GM19043 (cell line): ENCODE data around the gene AMOTL1.
"Not testable (repeated sequence)": the region's sequence is repeated elsewhere in the genome, so short reads cannot be mapped to it uniquely, and the experiment has no call there.

ENCODE experiments used
- ATAC-seq: cut with Tn5 transposase; IDR thresholded peaks from one replicate; pipeline ENCODE4 v1.9.1; 2021; ENCODE audit warnings: low read depth; ENCODE audit not compliant: unreplicated experiment

AMOTL1 gene

DNA sequence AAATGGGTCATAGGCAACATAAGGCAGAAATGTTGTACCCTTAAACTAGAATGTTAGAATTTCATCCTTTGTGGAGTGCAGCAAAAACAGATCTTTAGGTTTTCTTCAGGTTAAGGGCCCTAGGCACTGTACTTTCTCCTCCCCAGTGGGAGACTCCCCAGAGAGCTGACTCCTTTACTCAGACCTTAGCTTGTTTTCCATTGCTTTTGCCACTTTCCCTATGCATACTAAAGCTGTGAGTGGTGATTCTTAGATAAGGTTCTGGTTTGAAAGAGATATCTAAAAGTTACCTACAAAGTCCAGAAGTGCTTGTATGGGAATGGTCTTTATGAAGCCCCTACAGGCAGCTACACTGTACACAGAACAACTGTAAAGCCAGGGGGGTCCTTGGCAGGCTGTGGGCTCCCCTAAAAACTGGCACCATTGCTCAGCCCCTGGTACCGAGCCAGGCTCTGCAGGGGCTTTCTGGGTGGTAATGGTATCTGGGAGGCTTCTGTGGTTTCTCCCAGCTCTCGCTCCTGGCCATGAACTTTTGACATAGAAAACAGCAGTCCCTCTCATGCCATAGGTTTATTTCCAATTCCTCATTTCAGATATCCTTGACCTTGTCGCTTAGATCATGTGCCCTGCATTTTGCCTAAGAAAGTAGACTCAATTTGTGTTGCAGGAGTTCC is 23.2 kb downstream of the AMOTL1 start:
- no peak for ATAC-seq

- ATAC-seq: not testable (repeated sequence)
Measured at GRCh38 chr11:94791942-94792341, 23.8 kb downstream of the AMOTL1 start.

- no peak for ATAC-seq
Measured at GRCh38 chr11:94792451-94792850, 24.3 kb downstream of the AMOTL1 start.

GRCh38 chr11:94793002-94793401 is 24.8 kb downstream of the AMOTL1 start:
- ATAC-seq: no peak

- no peak for ATAC-seq
Measured at GRCh38 chr11:94793822-94794221, 25.7 kb downstream of the AMOTL1 start.

GRCh38 chr11:94794287-94795168 is 26.4 kb downstream of the AMOTL1 start:
- ATAC-seq: no peak

- ATAC-seq: no peak
Measured at GRCh38 chr11:94795476-94796189, 27.5 kb downstream of the AMOTL1 start.

DNA sequence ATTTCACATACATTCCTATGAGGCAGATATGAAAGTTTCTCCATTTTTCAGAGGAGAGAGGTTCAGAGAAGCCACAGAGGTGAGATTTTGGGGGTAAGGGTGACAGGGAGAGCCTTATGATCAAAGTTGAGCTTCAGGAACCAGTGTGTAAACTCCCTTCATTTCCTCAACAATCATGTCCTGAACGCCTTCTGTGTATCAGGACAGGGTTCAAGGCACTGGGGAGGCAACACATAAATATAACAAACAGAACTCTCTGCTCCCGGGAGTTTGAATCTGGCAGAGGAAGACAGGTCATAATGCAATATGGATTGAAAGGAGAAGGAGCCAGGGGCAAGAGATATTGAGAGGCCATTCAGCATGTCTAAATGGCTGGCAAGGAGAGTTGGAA is 28.0 kb downstream of the AMOTL1 start:
- no peak for ATAC-seq

GRCh38 chr11:94796863-94797262 is 28.7 kb downstream of the AMOTL1 start:
- no peak for ATAC-seq

DNA sequence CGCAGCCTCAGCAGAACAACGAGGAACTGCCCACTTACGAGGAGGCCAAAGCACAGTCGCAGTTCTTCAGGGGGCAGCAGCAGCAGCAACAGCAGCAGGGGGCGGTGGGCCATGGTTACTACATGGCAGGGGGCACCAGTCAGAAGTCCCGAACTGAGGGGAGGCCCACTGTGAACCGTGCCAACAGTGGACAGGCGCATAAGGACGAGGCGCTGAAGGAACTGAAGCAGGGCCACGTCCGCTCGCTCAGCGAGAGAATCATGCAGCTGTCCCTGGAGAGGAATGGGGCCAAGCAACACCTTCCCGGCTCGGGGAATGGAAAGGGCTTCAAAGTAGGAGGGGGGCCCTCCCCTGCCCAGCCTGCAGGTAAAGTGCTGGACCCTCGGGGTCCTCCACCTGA is 31.6 kb downstream of the AMOTL1 start:
- no peak for ATAC-seq

GRCh38 chr11:94800414-94800813 is 32.3 kb downstream of the AMOTL1 start:
- no peak for ATAC-seq

- ATAC-seq: no peak
Measured at GRCh38 chr11:94801866-94802460, 33.8 kb downstream of the AMOTL1 start.

GRCh38 chr11:94802501-94802900 is 34.3 kb downstream of the AMOTL1 start:
- ATAC-seq: no peak

- no peak for ATAC-seq
Measured at GRCh38 chr11:94803491-94803890, 35.3 kb downstream of the AMOTL1 start.

DNA sequence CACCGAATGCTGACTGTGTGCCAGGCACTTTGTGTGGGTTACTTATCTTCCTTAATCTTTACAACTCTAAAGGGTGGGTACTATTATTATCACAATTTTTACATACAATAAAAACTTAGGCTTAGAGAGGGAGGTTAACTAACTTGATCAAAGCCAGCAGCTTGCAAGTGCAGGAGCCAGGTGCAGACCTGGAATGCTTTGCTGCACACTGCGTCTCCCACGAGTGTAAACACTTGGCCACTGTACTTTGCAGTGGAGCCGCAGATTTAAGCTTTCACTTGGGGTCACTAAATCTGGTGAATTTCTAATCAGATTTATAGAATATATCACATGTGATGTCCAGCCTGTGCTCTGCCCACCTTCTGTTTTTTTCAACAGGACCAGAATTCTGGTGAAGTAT is 36.7 kb downstream of the AMOTL1 start:
- ATAC-seq: no peak

DNA sequence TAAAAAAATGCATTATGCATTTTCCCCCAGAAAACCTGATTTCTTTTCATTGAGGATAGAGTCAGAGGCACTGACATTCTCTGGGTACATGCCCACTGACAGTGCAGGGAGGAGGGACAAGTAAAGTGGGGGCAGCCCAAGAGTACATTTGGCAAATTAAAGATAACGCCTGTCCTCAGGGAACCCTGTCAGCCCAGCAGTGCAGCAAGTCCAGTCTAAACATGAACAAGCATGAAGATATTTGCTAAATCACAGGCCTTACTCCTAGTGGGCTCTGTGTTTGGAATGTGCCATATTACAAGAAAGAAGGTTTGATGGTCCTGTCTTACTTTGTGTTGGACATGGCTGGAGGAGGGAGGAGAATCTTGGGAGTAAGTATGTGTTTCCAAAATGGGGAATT is 37.9 kb downstream of the AMOTL1 start:
- ATAC-seq: no peak

- no peak for ATAC-seq
Measured at GRCh38 chr11:94806419-94806818, 38.3 kb downstream of the AMOTL1 start.

DNA sequence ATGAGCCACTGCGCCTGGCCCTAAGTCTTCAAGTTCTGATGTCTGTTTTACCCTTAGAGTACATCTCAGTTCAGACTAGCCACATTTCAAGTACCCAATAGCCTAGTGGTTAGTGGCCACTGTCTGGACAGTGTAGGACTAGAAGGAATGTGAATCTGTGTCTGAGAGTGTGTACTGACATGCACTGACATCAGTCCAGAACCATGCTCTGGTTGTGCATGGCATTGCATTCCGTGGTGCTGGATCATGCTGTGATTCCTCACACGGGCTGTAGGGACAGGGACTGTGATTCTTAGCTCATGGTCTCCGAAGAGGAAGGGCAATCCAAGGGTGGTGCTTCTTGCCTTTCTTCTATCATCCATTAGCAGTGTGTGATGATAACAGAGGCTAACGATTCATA is 41.1 kb downstream of the AMOTL1 start:
- no peak for ATAC-seq

GRCh38 chr11:94812724-94813720 is 44.9 kb downstream of the AMOTL1 start:
- ATAC-seq: not testable (repeated sequence)
